ENCODE measurements around the gene FAHD2A.
A peak's percentile ranks its signal among the peaks of the same experiment; 100 is the strongest.
"Not testable (repeated sequence)": the region's sequence is repeated elsewhere in the genome, so short reads cannot be mapped to it uniquely, and the experiment has no call there.

The FAHD2A gene

DNA sequence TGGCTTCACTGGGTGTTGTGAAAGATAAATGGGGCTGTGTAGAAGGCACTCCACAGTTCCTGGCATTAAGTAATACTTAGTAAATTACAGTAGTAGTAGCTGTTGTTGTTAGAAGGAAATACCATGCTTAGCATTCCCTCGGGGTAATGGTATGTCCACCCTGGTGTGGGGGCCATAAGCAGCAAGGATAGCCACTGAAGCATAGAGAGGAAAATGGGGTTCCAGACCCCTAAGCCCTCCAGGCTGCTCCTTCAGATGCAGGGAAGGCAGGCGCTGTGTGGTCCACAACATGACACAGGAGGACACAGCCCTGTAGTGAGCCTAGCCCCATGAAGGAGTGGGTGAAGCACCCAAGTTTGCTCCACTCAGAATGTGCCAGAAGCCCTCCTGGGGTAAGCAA, 31.5 kb downstream of the FAHD2A start:
- H3K4me3 ChIP-seq (replicated peaks; ENCODE audit: low read depth, low read length); DNase-seq (ENCODE audit: extremely low read depth, low read depth): not testable (repeated sequence)

DNA sequence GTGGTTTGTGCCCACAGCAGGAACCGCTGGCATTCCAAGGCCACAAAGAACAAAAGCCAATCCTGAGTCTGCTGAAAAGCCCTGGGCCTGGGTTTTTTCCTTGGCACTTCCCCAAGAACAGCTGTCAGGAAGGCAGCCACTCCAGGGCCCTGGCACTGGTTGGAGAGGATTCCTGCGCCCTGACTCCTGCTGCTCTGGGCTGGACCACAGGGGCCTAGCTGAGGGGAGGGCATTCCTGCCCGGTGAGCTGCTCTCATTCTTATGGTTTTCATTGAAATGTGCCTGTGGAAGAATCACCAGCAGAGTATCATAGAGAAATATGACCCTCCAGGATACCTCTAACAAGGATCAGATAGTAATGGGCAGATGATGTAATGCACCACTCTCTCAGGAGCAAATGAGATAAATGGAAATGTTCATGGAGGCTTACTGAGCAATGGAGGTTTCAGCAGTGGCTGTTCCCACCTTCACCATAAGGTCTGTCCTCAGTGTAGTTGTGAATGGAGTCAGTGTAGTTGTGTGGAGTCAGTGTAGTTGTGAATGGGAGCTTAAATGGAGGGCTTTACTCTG, 32.1 kb downstream of the FAHD2A start:
- H3K4me3 ChIP-seq (replicated peaks; ENCODE audit: low read depth, low read length): not testable (repeated sequence)

DNA sequence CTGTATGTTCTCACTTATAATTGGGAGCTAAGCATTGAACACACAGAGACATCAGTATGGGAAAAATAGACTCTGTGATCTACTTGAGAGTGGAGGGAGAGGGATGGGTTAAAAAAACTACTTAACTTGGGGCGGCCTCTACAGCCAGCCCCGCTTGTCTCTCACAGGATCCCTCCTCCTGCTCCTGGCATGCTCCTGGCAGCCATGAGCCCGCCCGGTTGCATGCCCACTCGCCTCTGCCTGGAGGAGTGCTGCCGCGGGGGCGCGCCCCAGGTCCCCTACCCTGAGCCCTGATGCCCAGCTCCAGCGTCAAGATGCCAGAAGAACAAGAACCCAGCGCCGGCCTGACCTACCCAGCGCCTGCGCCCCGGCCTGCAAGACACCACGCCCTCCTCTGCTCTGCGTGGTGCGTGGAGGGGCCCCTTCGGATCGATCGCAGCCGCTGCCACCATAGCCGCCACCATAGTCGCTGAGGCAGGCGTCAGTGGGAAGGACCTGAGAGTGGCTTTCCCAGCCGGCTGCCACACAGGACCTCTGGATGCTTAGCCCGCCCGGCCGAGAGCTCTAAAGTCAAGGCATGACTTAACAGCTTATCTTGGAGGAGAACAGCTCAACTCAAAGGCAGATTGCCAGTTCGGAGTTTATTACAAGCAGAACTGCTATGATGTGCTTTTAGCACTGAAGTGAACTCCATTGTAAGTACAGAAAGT, 32.8 kb downstream of the FAHD2A start:
- not testable (repeated sequence) for DNase-seq (ENCODE audit: extremely low read depth, low read depth); H3K4me3 ChIP-seq (replicated peaks; ENCODE audit: low read depth, low read length)

More for the DNA sequence above, 32.1 kb downstream of the FAHD2A start:
- DNase-seq (ENCODE audit: extremely low read depth, low read depth): peak; percentile 19

DNA sequence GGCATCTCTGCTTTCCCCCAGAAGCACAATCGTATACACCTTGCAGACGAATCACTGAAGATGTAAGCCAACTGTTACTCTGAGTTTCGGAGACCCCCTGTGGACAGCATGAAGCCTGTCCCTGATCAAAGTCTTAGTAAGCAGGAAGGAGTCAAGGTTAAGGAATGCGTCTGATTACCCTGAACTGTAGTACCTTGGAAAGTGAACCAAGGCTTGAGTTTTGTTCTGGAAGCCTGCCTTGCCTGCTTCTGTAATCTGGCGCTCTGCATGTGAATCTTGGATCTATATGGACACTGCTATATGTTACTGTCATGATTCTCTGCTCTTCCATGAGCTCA, 33.3 kb downstream of the FAHD2A start:
- H3K4me3 ChIP-seq (replicated peaks; ENCODE audit: low read depth, low read length); DNase-seq (ENCODE audit: extremely low read depth, low read depth): not testable (repeated sequence)

DNA sequence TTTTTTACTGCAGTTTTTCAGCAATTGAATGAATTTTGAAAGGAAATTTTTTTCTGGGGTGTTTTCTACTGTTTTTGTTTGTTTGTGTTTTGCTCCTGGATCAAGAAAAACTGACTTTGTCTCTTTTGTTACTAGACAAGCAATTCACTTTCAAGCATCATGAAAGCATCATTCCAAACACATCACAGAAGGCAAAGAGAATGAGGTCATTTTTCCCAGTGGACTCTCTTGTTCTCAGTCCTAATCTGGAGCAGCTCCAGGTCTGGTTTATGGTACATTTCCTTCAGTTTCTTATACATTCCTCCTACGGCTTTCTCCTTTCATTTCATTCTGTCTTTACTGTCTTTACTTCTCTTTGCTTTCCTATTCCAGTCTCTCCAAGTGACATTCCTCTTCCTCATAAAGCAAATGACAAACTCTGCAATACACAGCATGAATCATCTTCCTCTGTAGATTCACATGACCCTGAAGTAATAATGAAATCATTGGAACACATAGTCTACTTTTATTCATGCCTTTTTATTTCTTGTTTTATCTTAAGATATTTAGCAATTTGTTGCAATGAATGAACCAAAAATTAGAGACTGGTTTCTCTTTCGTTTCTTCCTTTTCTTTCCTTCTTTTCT, 40.1 kb downstream of the FAHD2A start:
- H3K4me3 ChIP-seq (replicated peaks; ENCODE audit: low read depth, low read length); DNase-seq (ENCODE audit: extremely low read depth, low read depth): not testable (repeated sequence)

DNA sequence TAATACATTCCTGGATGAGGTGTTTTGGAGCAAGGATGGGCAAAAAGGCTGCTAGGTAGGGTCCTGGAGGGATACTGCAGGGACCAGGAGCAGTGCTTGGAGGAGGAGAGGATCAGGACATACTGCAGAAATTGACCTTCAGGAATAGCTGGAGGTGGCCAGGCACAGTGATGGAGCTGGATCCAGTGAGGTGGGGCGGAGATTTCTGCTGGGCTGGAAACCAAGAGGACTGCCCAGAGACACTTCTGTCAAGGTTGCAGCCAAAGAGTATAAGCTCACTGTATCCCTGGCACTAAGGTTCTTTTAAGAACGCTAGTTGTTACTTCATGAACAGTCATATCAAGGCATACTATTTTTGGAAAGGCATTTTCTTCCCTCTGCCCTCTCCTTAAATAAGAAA, 42.8 kb downstream of the FAHD2A start:
- not testable (repeated sequence) for H3K4me3 ChIP-seq (replicated peaks; ENCODE audit: low read depth, low read length); DNase-seq (ENCODE audit: extremely low read depth, low read depth)

DNA sequence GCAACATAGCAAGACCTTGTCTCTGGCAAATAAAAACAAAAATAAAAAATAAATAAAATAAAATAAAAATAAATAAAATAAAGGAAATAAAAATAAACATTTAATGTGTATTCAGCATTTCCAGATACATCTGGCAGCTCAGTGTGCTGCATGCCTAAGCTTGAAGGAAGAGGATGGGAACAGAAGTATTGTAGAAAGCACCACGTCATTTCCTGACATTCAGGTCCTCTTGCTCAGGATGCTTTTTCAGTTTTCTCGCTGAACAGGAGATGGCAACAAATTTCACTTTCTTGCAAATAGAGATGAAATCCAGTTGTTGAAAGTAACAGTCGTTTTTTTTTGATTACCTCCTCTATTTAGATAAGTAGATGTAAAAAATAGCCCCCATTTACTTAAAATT, 60.8 kb downstream of the FAHD2A start:
- H3K4me3 ChIP-seq (replicated peaks; ENCODE audit: low read depth, low read length); DNase-seq (ENCODE audit: extremely low read depth, low read depth): not testable (repeated sequence)

Data from HFF-Myc (cell line).